ENCODE results near the gene FUT1.

FUT1 gene

DNA sequence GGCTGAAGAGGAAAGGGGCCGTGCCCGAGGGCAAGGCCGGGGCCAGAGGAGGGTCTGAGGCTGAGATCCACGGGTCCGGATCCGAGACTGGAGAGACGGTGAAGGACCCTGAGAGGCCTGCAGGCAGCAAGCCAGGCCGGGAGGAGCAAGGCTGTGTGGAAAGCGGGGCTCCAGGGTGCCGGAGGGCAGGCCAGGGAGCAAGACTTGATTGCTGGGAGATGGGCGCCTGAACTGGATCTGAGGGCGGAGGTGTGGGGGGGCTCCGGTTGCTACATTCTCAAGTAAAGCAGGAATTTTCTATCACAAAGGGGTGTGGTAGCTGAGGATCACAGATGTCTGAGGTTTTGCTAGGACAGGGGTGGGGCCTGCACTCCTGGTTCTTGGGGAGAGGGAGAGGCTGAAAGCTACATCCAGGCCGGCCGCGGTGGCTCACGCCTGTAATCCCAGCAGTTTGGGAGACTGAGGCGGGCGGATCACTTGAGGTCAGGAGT, 36.7 kb downstream of the FUT1 start:
- no peak for DNase-seq

DNA sequence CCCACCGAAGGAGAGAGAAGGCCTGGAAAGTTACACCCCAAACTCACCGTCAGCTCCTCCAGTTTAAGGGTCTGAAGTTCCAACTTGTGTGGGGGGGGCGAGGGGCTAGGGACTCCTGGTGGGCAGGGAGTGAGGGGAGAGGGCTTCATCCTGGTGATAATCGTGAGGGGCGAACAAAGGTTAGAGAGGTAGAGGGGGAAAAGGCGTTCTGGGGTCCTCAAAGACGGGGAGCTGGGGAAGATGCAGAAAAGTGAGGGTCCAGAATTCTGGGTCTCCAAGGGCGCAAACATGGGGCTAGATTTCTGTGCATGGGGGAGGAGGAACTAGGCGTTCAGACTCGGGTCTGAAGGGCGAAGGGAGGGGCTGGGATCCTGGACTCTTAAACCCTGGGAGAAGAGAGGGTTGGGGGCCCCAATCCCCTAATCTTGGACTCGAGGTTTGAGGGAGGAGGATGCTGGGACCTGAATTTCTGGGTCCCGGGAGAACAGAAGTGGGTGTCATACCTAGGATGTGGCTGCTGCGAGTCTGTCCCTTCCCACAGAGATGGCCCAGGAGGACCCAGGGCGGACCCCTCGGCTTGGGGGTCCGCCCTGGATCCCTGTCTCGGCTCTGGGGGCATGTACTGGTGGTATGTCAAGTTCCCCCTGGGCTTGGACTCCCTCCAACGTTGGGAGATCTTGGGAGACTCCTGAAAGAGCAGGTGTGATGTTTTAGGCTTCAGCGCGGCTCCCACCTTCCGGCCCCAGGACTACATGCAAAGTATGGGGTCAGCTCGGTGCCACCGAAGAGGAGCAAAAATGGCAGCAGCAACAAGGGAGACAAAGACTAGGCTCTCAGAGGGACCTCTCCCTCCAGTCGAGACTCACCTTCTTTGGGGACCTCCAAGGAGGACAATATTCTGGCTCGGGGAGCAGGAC, 37.4 kb downstream of the FUT1 start:
- DNase-seq: no peak

DNA sequence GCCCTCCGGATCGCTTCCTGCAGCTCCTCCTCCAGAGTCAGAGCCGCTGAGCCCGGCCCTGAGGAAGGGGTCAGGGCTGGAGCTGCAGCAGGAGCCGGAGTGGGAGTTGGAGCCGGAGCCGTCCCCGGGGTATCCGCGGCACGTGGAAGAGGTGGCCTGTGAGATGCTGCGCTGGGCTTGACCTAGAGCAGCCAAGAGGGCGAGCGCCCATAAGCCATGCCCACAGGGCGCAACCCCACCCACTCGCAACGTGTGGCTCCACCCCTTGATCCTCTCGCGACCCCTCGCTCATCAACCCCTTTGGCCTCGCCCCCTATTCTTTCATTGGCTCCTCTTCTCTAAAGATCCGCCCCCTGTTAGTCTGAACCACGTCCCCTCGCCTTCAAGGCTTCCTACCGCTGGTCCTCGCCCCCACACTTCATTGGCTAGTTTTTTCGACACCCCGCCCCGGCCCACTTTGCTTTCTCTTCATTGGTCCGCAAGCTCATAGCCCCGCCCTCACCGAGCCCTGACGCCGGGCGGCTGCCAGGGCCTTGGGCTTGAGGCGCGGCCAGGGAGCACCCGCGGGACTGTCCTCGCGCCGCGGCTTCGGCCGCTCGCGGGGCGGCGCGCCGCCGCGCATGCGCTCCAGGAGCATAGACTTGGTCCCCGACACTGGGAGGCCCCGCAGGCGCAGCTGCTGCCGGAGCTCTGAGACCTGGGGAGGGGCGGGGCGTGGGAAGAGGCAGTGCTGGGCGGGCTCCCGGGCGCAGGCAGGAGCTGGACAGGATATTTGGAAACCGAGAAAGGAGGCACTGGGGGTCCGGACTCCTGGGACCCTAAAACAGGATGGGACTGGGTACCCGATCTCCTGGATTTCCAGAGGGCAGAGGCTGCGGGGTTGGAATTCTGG, 38.3 kb downstream of the FUT1 start:
- DNase-seq: peak; percentile 93

DNA sequence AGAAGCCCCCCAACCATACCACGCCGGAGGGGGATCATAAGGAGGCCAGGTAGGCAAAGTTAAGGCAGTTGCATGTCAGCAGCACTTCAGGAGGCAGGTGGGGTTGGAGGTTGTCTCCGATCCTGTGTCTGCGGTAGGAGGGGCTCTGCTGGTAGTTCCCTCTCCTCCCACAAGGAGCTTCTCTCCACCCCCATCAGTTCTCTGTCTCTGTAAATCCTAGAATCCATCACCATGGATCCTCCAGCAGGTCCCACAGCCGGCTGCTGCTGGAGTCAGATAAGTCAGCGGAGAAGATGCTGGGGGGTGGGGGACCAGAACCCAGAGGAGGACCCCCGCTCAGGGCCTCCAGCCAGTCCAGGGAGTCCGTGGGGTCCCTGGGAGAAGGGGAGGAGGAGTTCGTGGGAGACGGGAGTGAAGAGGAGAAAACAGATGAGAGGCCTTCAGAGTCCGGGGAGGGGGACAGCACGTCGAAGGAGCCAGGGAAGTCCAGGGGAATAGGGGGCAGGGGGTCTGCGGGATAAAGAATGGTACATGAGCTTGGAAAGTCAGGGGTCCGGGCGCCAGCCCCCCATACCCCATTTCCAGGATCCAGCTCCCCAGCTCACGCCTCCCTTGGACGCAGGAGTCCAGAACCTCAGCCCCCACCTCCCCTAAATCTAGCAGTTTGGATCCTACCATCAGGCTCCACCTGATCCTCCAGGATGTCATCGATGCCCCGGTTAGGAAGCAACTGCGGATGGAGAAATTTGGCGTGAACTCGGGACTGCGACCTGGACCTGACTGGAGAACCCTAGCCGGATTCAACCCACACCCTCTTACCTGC, 39.2 kb downstream of the FUT1 start:
- DNase-seq: no peak

DNA sequence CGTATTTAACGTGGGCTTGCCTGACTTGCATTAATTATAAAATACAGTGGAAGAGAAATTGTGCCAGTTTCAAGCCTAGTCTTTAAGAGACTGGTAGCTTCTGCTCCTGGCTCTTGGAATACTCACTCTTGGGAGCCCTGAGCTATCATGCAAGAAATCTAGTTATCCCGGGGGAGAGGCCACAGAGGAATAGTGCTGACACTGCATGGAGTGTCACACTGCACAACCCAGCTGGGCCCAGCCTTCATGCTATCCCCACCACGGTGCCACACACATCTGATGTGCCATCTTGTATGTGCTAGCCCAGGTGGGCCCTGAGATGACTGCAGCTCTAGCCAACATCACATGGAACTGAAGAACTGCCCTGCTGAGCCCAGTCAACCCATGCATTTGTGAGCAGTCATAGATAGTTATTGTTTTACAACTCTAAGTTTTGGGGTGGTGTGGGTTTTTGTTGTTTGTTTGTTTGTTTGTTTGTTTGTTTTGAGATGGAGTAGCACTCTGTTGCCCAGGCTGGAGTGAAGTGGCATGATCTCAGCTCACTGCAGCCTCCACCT, 41.3 kb downstream of the FUT1 start:
- DNase-seq: no peak

DNA sequence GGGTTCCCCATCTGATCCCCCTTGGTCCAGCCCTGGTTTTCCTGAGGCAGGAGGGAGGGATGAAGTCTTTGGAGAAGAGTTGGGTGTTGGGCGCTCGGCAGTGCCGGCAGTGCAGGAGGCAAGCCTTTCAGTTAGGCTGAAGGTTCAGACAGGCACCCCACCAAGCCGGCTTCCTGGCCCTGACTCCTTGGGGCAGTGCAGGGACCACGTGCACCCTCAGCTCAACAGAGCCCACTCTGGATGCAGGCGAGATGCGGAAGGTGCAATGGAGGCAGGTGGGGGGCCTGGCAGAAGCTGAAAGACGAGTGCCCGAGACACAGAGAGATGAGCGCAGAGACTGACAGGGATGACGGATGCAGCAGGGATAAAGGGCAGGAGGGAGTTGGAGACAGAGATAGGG, 44.0 kb downstream of the FUT1 start:
- no peak for DNase-seq

DNA sequence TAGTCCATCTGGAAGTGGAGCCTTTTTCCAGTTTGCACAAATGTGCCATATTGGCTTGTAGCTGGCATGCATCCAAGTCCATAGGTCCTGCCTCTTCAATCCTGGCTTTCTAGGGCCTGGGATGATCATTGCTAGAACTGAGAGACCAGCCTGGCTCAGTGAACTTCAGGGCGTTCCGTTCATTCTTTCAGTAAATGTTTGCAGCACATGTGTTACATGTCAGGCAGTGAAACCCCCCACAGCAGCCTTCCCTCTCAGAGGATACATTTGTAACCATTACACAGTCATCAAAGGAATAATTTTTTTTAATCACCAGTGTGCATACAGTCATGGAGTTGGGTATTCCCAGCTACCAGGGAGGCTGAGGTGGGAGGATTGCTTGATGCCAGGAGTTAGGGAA, 47.0 kb downstream of the FUT1 start:
- DNase-seq: no peak

DNA sequence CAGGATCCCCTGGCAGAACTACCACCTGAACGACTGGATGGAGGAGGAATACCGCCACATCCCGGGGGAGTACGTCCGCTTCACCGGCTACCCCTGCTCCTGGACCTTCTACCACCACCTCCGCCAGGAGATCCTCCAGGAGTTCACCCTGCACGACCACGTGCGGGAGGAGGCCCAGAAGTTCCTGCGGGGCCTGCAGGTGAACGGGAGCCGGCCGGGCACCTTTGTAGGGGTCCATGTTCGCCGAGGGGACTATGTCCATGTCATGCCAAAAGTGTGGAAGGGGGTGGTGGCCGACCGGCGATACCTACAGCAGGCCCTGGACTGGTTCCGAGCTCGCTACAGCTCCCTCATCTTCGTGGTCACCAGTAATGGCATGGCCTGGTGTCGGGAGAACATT, 49.1 kb downstream of the FUT1 start:
- no peak for DNase-seq

DNA sequence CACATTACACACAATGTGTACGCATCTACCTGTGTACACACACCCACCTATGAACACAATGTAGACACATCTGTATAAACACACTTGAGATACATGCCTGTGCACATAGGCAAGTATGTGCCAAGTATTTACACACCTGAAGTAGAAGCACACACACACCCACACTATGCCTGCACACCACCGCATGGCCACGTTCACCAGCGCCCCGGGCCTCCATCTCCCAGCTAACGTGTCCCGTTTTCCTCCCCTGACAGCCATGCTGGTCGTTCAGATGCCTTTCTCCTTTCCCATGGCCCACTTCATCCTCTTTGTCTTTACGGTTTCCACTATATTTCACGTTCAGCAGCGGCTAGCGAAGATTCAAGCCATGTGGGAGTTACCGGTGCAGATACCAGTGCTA, 49.7 kb downstream of the FUT1 start:
- DNase-seq: no peak

DNA sequence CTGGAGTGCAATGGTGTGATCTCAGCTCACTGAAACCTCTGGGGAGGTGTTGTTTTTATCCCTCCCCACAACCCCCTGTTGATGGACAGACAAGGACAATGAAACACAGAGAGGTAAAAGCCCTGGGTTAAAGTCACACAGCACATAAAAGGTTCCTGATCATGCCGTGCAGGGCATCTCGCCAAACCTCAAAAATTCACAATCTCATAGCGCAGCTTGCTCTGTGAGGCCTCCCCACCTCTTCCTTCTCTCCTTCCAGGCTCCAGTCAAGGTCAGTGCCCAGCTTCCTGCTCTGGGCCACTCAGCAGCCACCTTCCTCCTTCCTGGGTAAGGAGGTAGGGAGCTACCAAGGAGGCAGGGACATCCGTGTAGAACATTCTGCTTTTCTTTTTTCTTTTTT, 54.4 kb downstream of the FUT1 start:
- no peak for DNase-seq
